Sigmoid colon (tissue), 7 donors: ENCODE data around the gene ZMIZ1. TPM values are rescaled to one million over a fixed set of nuclear protein-coding genes. Genes with fewer than 3 reads are reported as not detected.

Experiments used
- DNase-seq: peaks from one replicate; pipeline ENCODE4 v3.0.0-alpha.2; 2019
- H3K27ac ChIP-seq, 4 donors: fragments of 200-600 bp; sonication (generic); one replicate each; pipeline ENCODE4 v1.5.1; 2016 to 2019; ENCODE audit warnings: mild to moderate bottlenecking in 1 of 4
- H3K27me3 ChIP-seq, 3 donors: fragments of 200-600 bp; sonication (generic); one replicate each; pipeline ENCODE4 v1.5.1; 2019; ENCODE audit warnings: mild to moderate bottlenecking in 1 of 3
- H3K36me3 ChIP-seq, 4 donors: fragments of 200-600 bp; sonication (generic); one replicate each; pipeline ENCODE4 v1.5.1; 2016 to 2019
- H3K4me1 ChIP-seq, 4 donors: fragments of 200-600 bp; sonication (generic); one replicate each; pipeline ENCODE4 v1.5.1; 2017 to 2019
- H3K4me3 ChIP-seq, 4 donors: fragments of 200-600 bp; sonication (generic); one replicate each; pipeline ENCODE4 v1.5.1; 2017 to 2019; ENCODE audit warnings: mild to moderate bottlenecking in 2 of 4, moderate library complexity in 1 of 4
- H3K9me3 ChIP-seq, 4 donors: fragments of 200-600 bp in 3 of 4; sonication (generic) in 3 of 4; one replicate each; pipeline versions ENCODE4 v1.5.1 to v1.6.1; 2013 to 2019
- EP300 ChIP-seq, 4 donors: sonication (generic); formaldehyde crosslinking; IDR thresholded peaks; one replicate each; pipeline ENCODE4 v1.6.1; 2017; ENCODE audit warnings: antibody characterized with exemption in 4 of 4
- POLR2A ChIP-seq, 2 donors: fragments of 450-650 bp; IDR thresholded peaks; one replicate each; pipeline ENCODE4 v1.6.1; 2016; ENCODE audit warnings: antibody characterized with exemption in 2 of 2, mild to moderate bottlenecking in 2 of 2, moderate library complexity in 2 of 2
- POLR2AphosphoS5 ChIP-seq, 4 donors: sonication (generic); formaldehyde crosslinking; IDR thresholded peaks; one replicate each; pipeline ENCODE4 v1.6.1; 2017; ENCODE audit warnings: antibody characterized with exemption in 4 of 4
- WGBS, 2 donors: extraction: QIAGEN DNeasy Blood & Tissue Kit; methylation state at CpG; one replicate each; pipeline ENCODE4 v1.1.7; 2013; 5-methylcytosine and 5-hydroxymethylcytosine counted together
- intact Hi-C: fragments of 100-400 bp; cut with DNase I; formaldehyde crosslinking; loops from one replicate; pipeline ENCODE4 v1.15.1; 2023
- polyA plus RNA-seq, 3 donors: library from polyadenylated mRNA; stranded (reverse); fragments of 200-250 nt; gene quantifications; one replicate each; pipeline ENCODE4 v1.2.3, GENCODE V29; 2013
- total RNA-seq, 4 donors: library from RNA; depleted of rRNA; stranded (reverse); fragments of >200 nt; gene quantifications; one replicate each; pipeline ENCODE4 v1.1.0, GENCODE V29; 2016
- TF ChIP-seq, protein P1 (sequence below), 4 experiments: fragments of 450-650 bp in 3 of 4; fragments of 200-600 bp in 1 of 4; IDR thresholded peaks; one replicate each; pipeline ENCODE4 v1.5.1; 2016 to 2019; ENCODE audit warnings: antibody characterized with exemption in 4 of 4, mild to moderate bottlenecking in 3 of 4, moderate library complexity in 2 of 4
- donor health status: healthy with polysubstance abuse.
- donor health status: Bipolar disorder and iron deficiency.
- donor health status: healthy.

The ZMIZ1 gene
- total and polyA plus RNA-seq, 7 donors: 17.4 to 49.3 (median 31.5) TPM

DNA sequence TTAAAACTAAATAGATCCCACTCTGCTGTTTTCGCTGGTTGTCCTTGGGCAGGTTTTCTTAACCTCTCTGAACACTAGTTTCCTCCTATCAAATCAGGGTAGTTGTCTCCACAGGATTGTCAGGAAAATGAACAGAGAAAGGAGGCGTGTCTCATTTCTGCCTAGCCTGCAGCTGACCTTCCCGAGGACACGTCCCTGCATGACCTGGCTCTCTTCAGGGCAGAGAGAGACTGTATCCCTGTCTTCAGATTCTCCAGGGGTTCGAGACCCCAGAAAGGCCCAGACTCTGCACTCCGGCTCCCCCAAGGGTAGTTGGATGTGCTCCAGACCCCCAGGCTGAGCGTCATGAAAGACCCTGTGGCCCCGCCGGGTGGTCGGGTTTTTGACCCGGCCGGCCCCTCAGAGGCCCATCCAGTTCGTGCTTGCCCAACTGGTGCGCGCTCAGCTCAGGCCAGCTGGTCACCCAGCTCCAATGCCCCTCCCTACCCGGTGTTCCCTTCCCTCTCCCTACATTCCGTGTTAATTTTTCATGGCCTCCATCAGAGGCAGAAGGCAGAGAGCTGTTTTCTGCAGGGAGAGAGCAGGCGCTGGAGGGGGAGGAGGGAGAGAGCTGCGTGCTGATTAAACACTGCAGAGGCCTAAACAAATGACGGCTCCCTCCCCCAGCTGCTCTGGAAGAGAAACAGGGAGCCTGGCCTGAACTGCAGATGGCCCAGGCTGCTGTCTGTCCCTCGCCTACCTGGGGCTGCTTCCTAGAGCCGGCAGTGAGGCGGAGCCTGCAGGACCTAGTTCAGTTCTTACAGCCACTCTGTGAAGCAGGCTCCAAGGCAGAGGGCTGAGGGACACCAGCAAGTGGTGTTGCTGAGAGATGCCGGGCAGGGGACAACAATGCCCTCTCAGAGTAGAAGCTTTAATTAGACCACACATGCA is 192.3 kb downstream of the ZMIZ1 start:
- intact Hi-C loops: no loop called here
- peak overlapping the region; percentile 61 to 96 (median 90) for H3K27ac ChIP-seq
- DNase-seq: peak; percentile 90
- TF ChIP-seq POLR2A (IDR thresholded peaks at IDR 0.05) (peak in 1 of 2 donors; percentile 6), POLR2AphosphoS5 (IDR thresholded peaks at IDR 0.05) (peak; percentile 12 to 69 (median 62)), EP300 (IDR thresholded peaks at IDR 0.05) (peak in 2 of 4 donors; percentile 29 to 34)
- TF ChIP-seq, protein P1, sequence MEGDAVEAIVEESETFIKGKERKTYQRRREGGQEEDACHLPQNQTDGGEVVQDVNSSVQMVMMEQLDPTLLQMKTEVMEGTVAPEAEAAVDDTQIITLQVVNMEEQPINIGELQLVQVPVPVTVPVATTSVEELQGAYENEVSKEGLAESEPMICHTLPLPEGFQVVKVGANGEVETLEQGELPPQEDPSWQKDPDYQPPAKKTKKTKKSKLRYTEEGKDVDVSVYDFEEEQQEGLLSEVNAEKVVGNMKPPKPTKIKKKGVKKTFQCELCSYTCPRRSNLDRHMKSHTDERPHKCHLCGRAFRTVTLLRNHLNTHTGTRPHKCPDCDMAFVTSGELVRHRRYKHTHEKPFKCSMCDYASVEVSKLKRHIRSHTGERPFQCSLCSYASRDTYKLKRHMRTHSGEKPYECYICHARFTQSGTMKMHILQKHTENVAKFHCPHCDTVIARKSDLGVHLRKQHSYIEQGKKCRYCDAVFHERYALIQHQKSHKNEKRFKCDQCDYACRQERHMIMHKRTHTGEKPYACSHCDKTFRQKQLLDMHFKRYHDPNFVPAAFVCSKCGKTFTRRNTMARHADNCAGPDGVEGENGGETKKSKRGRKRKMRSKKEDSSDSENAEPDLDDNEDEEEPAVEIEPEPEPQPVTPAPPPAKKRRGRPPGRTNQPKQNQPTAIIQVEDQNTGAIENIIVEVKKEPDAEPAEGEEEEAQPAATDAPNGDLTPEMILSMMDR (IDR thresholded peaks at IDR 0.05): no peak
- H3K4me3 ChIP-seq: peak overlapping the region in 1 of 4 donors; percentile 12
- no peaks in the 10 kb centered on the region for H3K27me3 ChIP-seq
- H3K4me1 ChIP-seq: peaks cover 0 to 90% (median 80%) of the 10 kb centered on the region in 4 donors
- peaks cover 0 to 4% (median 0%) of the 10 kb centered on the region in 4 donors for H3K36me3 ChIP-seq
- WGBS, 2 donors: 76 to 81% methylated on average over 24 of the region's 24 CpGs
- no peaks in the 10 kb centered on the region for H3K9me3 ChIP-seq

DNA sequence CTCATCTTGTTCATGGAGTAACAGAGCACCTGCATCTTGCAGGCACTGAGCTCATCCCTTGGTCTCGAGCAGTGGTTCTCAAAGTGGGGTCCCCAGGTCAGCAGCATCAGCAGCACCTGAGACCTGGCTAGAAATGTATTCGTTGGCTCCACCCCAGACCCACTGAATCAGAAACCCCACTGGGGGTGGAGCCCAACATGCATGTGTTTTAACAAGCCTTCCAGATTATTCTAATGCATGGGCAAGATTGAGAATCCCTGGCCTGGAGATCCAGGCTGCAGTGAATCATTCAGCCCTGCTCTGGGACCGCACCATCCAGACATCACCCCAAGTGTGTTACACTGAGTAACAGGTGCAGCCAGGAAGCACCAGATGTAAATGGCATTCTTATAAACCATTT is 193.4 kb downstream of the ZMIZ1 start:
- TF ChIP-seq POLR2A (IDR thresholded peaks at IDR 0.05) (no peak), POLR2AphosphoS5 (IDR thresholded peaks at IDR 0.05) (no peak), EP300 (IDR thresholded peaks at IDR 0.05) (no peak)
- TF ChIP-seq, protein P1 (IDR thresholded peaks at IDR 0.05): no peak
- no peaks in the 10 kb centered on the region for H3K9me3 ChIP-seq
- no peak for DNase-seq
- H3K27ac ChIP-seq: peak overlapping the region in 3 of 4 donors; percentile 87 to 96 (median 94)
- no peaks in the 10 kb centered on the region for H3K36me3 ChIP-seq
- intact Hi-C loops: no loop called here
- no peak overlapping the region for H3K4me3 ChIP-seq
- no peaks in the 10 kb centered on the region for H3K27me3 ChIP-seq
- peaks cover 0 to 96% (median 90%) of the 10 kb centered on the region in 4 donors for H3K4me1 ChIP-seq
- 90 to 93% methylated on average over 3 of the region's 3 CpGs for WGBS, 2 donors

DNA sequence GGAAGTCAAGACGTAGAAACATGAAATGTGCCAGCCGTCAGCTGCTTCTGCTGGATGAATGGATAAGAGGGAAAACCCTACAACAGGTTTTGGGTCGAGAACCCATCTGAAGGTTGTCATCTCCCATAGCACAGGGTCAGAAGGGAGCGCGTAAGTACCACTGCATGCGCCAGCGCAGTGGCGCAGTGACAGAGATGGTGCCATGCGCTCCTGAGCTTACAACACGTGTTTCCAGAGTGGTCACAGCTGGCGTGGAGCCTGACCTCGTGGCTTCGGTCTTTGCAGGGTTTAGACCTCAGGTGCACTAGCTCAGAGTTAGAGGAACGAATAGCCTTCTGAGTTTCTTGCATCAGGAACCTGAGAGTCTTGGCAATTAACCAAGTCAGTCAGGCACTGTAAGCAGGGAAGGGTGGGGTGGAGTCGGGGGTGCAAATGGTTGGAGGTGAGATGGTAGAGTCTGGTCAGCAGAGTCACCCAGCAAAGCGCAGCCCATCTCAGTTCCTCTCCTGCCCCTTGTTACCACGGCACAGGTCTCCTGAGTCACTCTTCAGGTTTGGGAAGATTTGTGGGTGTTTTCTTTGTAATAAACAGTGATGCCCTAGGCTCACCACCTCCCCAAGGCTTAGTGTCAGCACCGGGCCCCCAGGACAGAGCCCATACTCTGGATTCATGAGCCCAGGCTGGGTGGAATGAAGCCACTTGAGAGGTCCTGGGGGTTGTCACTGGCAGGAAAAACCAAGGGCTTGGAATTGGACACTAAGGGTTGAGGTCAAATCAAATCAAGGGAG is 194.4 kb downstream of the ZMIZ1 start:
- no peaks in the 10 kb centered on the region for H3K36me3 ChIP-seq
- intact Hi-C loops: no loop called here
- H3K27ac ChIP-seq: peak overlapping the region in 3 of 4 donors; percentile 87 to 96 (median 94)
- no peak for DNase-seq
- peaks cover 0 to 100% (median 99%) of the 10 kb centered on the region in 4 donors for H3K4me1 ChIP-seq
- H3K9me3 ChIP-seq: no peaks in the 10 kb centered on the region
- no peak overlapping the region for H3K4me3 ChIP-seq
- 88 to 89% methylated on average over 18 of the region's 18 CpGs for WGBS, 2 donors
- TF ChIP-seq POLR2A (IDR thresholded peaks at IDR 0.05) (no peak), POLR2AphosphoS5 (IDR thresholded peaks at IDR 0.05) (no peak), EP300 (IDR thresholded peaks at IDR 0.05) (no peak)
- TF ChIP-seq, protein P1 (IDR thresholded peaks at IDR 0.05): no peak
- H3K27me3 ChIP-seq: no peaks in the 10 kb centered on the region

DNA sequence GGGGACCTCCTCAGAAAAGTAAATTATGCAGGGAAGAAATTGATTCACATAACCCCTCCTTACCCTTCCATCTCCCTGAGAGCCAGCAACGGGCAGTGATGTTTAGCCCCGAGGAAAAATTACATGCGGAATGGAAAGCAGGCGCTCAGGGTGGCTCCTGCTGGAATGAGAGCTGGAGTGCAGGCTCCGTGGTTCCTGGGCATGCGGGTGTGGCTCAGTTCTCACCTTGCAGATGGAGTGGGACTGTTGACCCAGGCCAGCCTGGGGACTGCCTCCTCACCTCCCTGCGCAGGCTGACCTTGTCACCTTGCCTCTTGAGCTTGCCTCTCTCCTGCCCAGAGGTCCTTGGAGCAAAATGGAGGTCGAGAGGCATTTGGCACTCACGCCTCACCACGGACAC is 195.2 kb downstream of the ZMIZ1 start:
- Histone ChIP-seq H3K4me1 (peaks cover 0 to 100% (median 99%) of the 10 kb centered on the region in 4 donors), H3K27me3 (no peaks in the 10 kb centered on the region), H3K9me3 (no peaks in the 10 kb centered on the region), H3K27ac (peak overlapping the region in 3 of 4 donors; percentile 87 to 96 (median 94)), H3K36me3 (no peaks in the 10 kb centered on the region), H3K4me3 (no peak overlapping the region)
- TF ChIP-seq, protein P1 (IDR thresholded peaks at IDR 0.05): no peak
- TF ChIP-seq POLR2A (IDR thresholded peaks at IDR 0.05) (no peak), POLR2AphosphoS5 (IDR thresholded peaks at IDR 0.05) (no peak), EP300 (IDR thresholded peaks at IDR 0.05) (no peak)
- WGBS, 2 donors: 85 to 86% methylated on average over 10 of the region's 10 CpGs
- intact Hi-C loops: no loop called here
- no peak for DNase-seq
